IPS DF 19.7 (cell line): ENCODE data around the gene LMBR1.
"Not testable (repeated sequence)": the region's sequence is repeated elsewhere in the genome, so short reads cannot be mapped to it uniquely, and the experiment has no call there.

Experiments used
- DNase-seq: peaks from one replicate; pipeline ENCODE4 v3.0.0-alpha.2; 2013; ENCODE audit warnings: low read depth, low spot score

Gene LMBR1

GRCh38 chr7:156848979-156849378, 44.0 kb downstream of the LMBR1 start:
- DNase-seq, result no peak

- DNase-seq, result no peak
These were observed 47.4 kb downstream of the LMBR1 start for GRCh38 chr7:156845379-156846101.

GRCh38 chr7:156843582-156843981, 49.4 kb downstream of the LMBR1 start:
- DNase-seq, result not testable (repeated sequence)

GRCh38 chr7:156843157-156843556, 49.8 kb downstream of the LMBR1 start:
- no peak for DNase-seq

GRCh38 chr7:156842740-156843140, 50.2 kb downstream of the LMBR1 start:
- DNase-seq, result no peak

GRCh38 chr7:156842317-156842716, 50.7 kb downstream of the LMBR1 start:
- no peak for DNase-seq

GRCh38 chr7:156841497-156841896, 51.5 kb downstream of the LMBR1 start:
- DNase-seq, result no peak

GRCh38 chr7:156840134-156840533, 52.8 kb downstream of the LMBR1 start:
- DNase-seq, result no peak

- no peak for DNase-seq
These were observed 56.5 kb downstream of the LMBR1 start for GRCh38 chr7:156836443-156836842.

GRCh38 chr7:156834462-156834861, 58.5 kb downstream of the LMBR1 start:
- no peak for DNase-seq

GRCh38 chr7:156833312-156833711, 59.7 kb downstream of the LMBR1 start:
- no peak for DNase-seq

GRCh38 chr7:156832195-156832877, 60.6 kb downstream of the LMBR1 start:
- no peak for DNase-seq

GRCh38 chr7:156829669-156830336, 63.2 kb downstream of the LMBR1 start:
- DNase-seq, result no peak

GRCh38 chr7:156827587-156828203, 65.3 kb downstream of the LMBR1 start:
- no peak for DNase-seq

GRCh38 chr7:156823435-156823834, 69.5 kb downstream of the LMBR1 start:
- no peak for DNase-seq

GRCh38 chr7:156820445-156821063, 72.4 kb downstream of the LMBR1 start:
- no peak for DNase-seq

- no peak for DNase-seq
These were observed 73.2 kb downstream of the LMBR1 start for GRCh38 chr7:156819733-156820295.

- DNase-seq, result no peak
These were observed 74.8 kb downstream of the LMBR1 start for GRCh38 chr7:156818133-156818532.

GRCh38 chr7:156816943-156817572, 75.9 kb downstream of the LMBR1 start:
- no peak for DNase-seq

- DNase-seq, result no peak
These were observed 81.3 kb downstream of the LMBR1 start for GRCh38 chr7:156811706-156812105.

- DNase-seq, result not testable (repeated sequence)
These were observed 89.3 kb downstream of the LMBR1 start for GRCh38 chr7:156803656-156804055.
